Progenitor cell of endocrine pancreas (in vitro differentiated cells): ENCODE data around the gene IRF4. TPM values are rescaled to one million over a fixed set of nuclear protein-coding genes. Genes with fewer than 3 reads are reported as not detected.

Experiments
- DNase-seq: peaks from one replicate; pipeline ENCODE4 v3.0.0; 2021; ENCODE audit warnings: low spot score; ENCODE audit not compliant: unreplicated experiment
- H3K27ac Mint-ChIP-seq: 2 replicates; pipeline ENCODE4 v1.8.0; 2021; ENCODE audit warnings: mild to moderate bottlenecking, moderate library complexity, mixed read lengths
- H3K27me3 Mint-ChIP-seq: 2 replicates; pipeline ENCODE4 v1.8.0; 2021; ENCODE audit warnings: mixed read lengths
- H3K36me3 Mint-ChIP-seq: 2 replicates; pipeline ENCODE4 v1.8.0; 2022; ENCODE audit warnings: mixed read lengths; ENCODE audit not compliant: insufficient read depth
- H3K4me1 Mint-ChIP-seq: 2 replicates; pipeline ENCODE4 v1.8.0; 2021; ENCODE audit warnings: low read depth, mixed read lengths
- H3K4me3 Mint-ChIP-seq: 2 replicates; pipeline ENCODE4 v1.8.0; 2021; ENCODE audit warnings: low read depth, mild to moderate bottlenecking, moderate library complexity, mixed read lengths
- H3K9me3 Mint-ChIP-seq: 2 replicates; pipeline ENCODE4 v1.8.0; 2021; ENCODE audit warnings: low read depth, mixed read lengths
- CTCF ChIP-seq: fragments of 200-600 bp; sonication (generic); IDR thresholded peaks from one replicate; pipeline ENCODE4 v1.5.0; 2021; ENCODE audit warnings: antibody characterized with exemption, mild to moderate bottlenecking; ENCODE audit not compliant: unreplicated experiment
- total RNA-seq: library from RNA; stranded (reverse); gene quantifications from 2 replicates; pipeline ENCODE4 v1.2.1, GENCODE V29; 2021

The IRF4 gene
- total RNA-seq, 1 donor from 2014 or later = not detected

- no peak overlapping the region for H3K27ac Mint-ChIP-seq
- no peaks in the 10 kb centered on the region for H3K9me3 Mint-ChIP-seq
- no peak for DNase-seq
- H3K36me3 Mint-ChIP-seq = no peaks in the 10 kb centered on the region
- H3K27me3 Mint-ChIP-seq = peaks cover 25% of the 10 kb centered on the region
- H3K4me3 Mint-ChIP-seq = no peak overlapping the region
- TF ChIP-seq CTCF = no peak
- H3K4me1 Mint-ChIP-seq = no peaks in the 10 kb centered on the region
Observed at GRCh38 chr6:436308-437036, 44.9 kb downstream of the IRF4 start.

- H3K4me3 Mint-ChIP-seq = no peak overlapping the region
- DNase-seq = no peak
- H3K4me1 Mint-ChIP-seq = no peaks in the 10 kb centered on the region
- H3K27me3 Mint-ChIP-seq = peaks cover 20% of the 10 kb centered on the region
- no peaks in the 10 kb centered on the region for H3K36me3 Mint-ChIP-seq
- H3K9me3 Mint-ChIP-seq = no peaks in the 10 kb centered on the region
- H3K27ac Mint-ChIP-seq = no peak overlapping the region
- TF ChIP-seq CTCF = no peak
Observed at GRCh38 chr6:437037-437392, 45.5 kb downstream of the IRF4 start.

- H3K4me3 Mint-ChIP-seq = no peak overlapping the region
- H3K4me1 Mint-ChIP-seq = no peaks in the 10 kb centered on the region
- no peak for DNase-seq
- H3K36me3 Mint-ChIP-seq = no peaks in the 10 kb centered on the region
- H3K27ac Mint-ChIP-seq = no peak overlapping the region
- H3K27me3 Mint-ChIP-seq = peaks cover 25% of the 10 kb centered on the region
- no peak for TF ChIP-seq CTCF
- no peaks in the 10 kb centered on the region for H3K9me3 Mint-ChIP-seq
Observed at GRCh38 chr6:438634-439170, 47.1 kb downstream of the IRF4 start.

GRCh38 chr6:439641-440167 is 48.2 kb downstream of the IRF4 start:
- H3K4me3 Mint-ChIP-seq = no peak overlapping the region
- H3K27me3 Mint-ChIP-seq = peaks cover 27% of the 10 kb centered on the region
- H3K27ac Mint-ChIP-seq = no peak overlapping the region
- TF ChIP-seq CTCF = no peak
- no peaks in the 10 kb centered on the region for H3K36me3 Mint-ChIP-seq
- H3K9me3 Mint-ChIP-seq = no peaks in the 10 kb centered on the region
- H3K4me1 Mint-ChIP-seq = no peaks in the 10 kb centered on the region
- DNase-seq = no peak

GRCh38 chr6:441126-441920 is 49.8 kb downstream of the IRF4 start:
- Mint-ChIP-seq H3K36me3 (no peaks in the 10 kb centered on the region), H3K4me1 (no peaks in the 10 kb centered on the region), H3K27me3 (peaks cover 30% of the 10 kb centered on the region), H3K27ac (no peak overlapping the region), H3K9me3 (no peaks in the 10 kb centered on the region), H3K4me3 (no peak overlapping the region)
- DNase-seq = no peak
- TF ChIP-seq CTCF = no peak
